ENCODE results near the gene PFN3. TPM values are rescaled to one million over a fixed set of nuclear protein-coding genes. Genes with fewer than 3 reads are reported as not detected.

The PFN3 gene
- total RNA-seq, 1 donor from 2014 or later = not detected

DNA sequence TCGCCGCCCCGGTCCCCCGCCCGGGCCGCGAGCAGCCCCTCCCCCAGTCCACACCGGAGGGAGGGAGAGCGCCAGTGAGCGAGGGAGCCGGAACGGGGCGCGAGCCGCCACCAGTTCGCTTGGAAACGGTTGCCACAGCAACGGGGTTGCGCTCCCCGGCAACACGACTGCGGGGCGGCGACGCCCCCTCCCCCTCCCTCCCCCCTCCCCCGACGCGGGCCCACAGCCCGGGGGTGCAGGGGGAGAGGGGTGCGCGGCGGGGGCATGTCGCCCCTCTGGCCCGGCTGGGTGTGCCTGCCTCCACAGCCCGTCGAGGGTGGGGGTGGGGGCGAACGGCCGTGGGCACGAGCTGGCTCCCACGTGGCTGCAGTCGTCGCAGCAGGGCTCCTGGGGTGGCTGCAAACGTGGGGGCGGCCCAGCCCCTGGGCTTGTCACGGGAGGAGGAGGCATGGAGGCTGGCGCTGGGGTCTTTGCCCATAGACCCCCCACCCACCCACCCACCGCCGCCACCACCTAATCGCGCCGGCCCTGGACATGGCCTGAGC is 46.7 kb upstream of the PFN3 start:
- peaks cover 51% of the 10 kb centered on the region for H3K27me3 Mint-ChIP-seq (ENCODE audit: low read depth)
- TF ChIP-seq, protein P1, sequence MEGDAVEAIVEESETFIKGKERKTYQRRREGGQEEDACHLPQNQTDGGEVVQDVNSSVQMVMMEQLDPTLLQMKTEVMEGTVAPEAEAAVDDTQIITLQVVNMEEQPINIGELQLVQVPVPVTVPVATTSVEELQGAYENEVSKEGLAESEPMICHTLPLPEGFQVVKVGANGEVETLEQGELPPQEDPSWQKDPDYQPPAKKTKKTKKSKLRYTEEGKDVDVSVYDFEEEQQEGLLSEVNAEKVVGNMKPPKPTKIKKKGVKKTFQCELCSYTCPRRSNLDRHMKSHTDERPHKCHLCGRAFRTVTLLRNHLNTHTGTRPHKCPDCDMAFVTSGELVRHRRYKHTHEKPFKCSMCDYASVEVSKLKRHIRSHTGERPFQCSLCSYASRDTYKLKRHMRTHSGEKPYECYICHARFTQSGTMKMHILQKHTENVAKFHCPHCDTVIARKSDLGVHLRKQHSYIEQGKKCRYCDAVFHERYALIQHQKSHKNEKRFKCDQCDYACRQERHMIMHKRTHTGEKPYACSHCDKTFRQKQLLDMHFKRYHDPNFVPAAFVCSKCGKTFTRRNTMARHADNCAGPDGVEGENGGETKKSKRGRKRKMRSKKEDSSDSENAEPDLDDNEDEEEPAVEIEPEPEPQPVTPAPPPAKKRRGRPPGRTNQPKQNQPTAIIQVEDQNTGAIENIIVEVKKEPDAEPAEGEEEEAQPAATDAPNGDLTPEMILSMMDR (conservative IDR thresholded peaks at IDR 0.05) = no peak
- no peak overlapping the region for H3K27ac Mint-ChIP-seq (ENCODE audit: unreplicated experiment)
- peak; percentile 70 for DNase-seq (ENCODE audit: low read depth, low spot score)
- H3K9me3 Mint-ChIP-seq = no peaks in the 10 kb centered on the region
- peak overlapping the region; percentile 93 for H3K4me3 Mint-ChIP-seq
- H3K36me3 Mint-ChIP-seq (ENCODE audit: low read depth) = peaks cover 6% of the 10 kb centered on the region
- H3K4me1 Mint-ChIP-seq = peaks cover 55% of the 10 kb centered on the region

DNA sequence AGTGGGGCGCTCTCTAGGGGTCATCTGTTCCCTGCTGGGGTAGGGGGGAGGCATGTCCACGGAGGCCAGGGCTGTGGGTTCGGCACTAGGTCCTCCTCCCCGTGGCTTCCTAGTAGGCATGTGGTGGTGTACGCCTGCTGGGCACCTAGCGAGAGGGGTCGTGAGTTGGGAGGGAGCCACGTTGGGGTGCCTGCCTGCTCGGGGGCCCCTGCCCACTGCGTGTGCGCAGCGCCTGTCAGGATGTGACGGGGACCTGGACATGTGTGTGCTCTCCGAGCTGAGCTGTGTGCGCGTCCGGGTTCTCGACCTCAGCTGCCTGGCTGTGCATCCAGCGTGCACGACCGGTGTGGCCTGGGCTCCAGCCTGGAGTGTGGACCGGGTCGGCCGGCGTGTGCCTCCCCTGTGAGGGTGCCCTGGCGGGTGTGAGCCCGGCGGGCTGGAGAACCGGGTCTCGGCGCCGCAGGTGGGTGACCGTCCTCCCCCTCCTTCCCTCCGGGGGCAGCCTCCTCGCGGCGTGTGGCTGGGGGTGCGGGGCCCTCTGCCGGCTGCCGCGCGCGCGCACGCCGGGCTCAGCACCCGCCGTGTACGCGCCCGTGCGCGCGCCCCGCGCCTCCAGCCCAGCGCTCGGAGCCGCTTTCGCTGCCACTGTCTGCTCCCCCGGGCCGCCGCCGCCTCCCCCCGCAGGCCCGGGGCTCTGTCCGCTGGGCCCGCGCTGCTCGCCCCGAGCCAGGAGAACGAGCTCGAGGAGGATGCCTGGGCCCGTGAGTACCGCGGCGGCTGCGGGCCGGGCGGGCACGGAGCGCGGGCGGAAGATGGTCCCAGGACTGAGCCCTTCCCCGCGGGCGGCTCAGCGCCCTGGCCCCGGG is 46.0 kb upstream of the PFN3 start, which contains the start of gene PRR7:
TSS of gene PRR7 (plus strand) at position 615 of the 866 bp plus-strand sequence. CDS start 8,254 bp downstream, outside the sequence.
- TF ChIP-seq, protein P1 (conservative IDR thresholded peaks at IDR 0.05) = peak; percentile 22
- DNase-seq (ENCODE audit: low read depth, low spot score) = peak; percentile 58
- Mint-ChIP-seq H3K27me3 (ENCODE audit: low read depth) (peaks cover 47% of the 10 kb centered on the region), H3K4me1 (peaks cover 58% of the 10 kb centered on the region), H3K36me3 (ENCODE audit: low read depth) (peaks cover 6% of the 10 kb centered on the region), H3K27ac (ENCODE audit: unreplicated experiment) (peak within 1 kb of the TSS; percentile 81), H3K4me3 (peak within 1 kb of the TSS; percentile 93), H3K9me3 (no peaks in the 10 kb centered on the region)

DNA sequence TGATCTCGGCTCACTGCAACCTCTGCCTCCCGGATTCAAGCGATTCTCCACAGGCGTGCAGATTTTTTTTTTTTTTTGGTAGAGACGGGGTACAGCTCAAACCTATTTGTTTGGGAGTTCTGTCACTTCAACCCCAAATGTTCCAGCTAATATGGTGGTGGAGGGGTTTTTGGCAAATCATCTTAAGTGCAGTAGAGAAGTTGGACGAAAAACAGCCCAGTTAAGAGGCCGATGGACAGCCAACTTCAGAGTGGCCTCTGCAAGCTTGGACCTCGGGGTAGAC is 45.4 kb upstream of the PFN3 start:
- Mint-ChIP-seq H3K4me3 (peak overlapping the region; percentile 88), H3K27me3 (ENCODE audit: low read depth) (peaks cover 45% of the 10 kb centered on the region), H3K36me3 (ENCODE audit: low read depth) (peaks cover 5% of the 10 kb centered on the region), H3K4me1 (peaks cover 56% of the 10 kb centered on the region), H3K27ac (ENCODE audit: unreplicated experiment) (peak overlapping the region; percentile 13), H3K9me3 (no peaks in the 10 kb centered on the region)
- TF ChIP-seq, protein P1 (conservative IDR thresholded peaks at IDR 0.05) = no peak
- DNase-seq (ENCODE audit: low read depth, low spot score) = no peak

DNA sequence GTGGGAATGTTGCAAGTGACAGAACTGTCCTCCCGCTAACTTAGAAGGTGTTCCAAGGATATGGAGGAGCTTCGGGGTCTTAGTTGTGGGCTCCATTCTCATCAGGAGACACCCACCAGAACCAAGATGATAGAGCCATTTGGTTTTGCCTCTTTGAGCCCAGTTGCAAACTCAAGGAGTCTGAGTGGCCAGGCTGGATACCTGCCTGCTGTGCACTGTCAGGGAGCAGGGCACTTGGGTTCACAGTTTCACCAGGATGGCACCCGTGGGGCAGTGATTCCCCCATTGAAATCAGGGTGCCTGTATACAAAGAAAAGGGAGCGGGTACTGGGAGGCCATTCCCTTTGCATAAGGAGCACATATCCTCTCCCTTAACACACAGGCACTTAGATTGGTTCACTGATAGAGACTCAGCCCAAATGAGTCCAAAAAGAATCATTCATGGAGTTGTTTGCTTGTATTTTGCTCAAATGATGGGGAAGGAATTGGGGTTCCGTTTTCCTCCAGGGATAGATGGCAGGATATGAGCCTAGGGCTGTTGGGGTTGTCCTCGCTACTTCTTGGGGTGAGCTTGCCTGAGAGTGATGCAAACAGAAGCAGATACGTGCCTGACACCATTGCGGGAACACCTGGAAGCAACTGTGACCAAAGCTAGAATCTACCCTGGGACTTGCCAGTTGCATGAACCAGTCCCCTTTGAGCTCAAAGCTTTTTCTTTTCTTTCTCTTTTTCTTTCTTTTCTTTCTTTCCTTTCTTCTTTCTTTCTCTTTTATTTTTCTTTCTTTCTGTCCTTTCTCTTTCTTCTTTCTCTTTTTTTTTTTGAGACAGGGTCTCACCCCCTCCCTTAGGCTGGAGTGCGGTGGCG is 44.8 kb upstream of the PFN3 start:
- TF ChIP-seq, protein P1 (conservative IDR thresholded peaks at IDR 0.05) = no peak
- Mint-ChIP-seq H3K4me3 (peak overlapping the region; percentile 88), H3K27me3 (ENCODE audit: low read depth) (peaks cover 43% of the 10 kb centered on the region), H3K36me3 (ENCODE audit: low read depth) (peaks cover 3% of the 10 kb centered on the region), H3K27ac (ENCODE audit: unreplicated experiment) (peak overlapping the region; percentile 13), H3K9me3 (no peaks in the 10 kb centered on the region), H3K4me1 (peaks cover 50% of the 10 kb centered on the region)
- DNase-seq (ENCODE audit: low read depth, low spot score) = no peak

Data from neural crest cell (in vitro differentiated cells).